DND-41 (cell line): ENCODE results near the gene MEG3.

ENCODE experiments used
- ATAC-seq: fragments of 200-7000 bp; cut with Tn5 transposase; 3 replicates; pipeline ENCODE4 v1.9.1; 2021; ENCODE audit warnings: low read depth; ENCODE audit not compliant: insufficient read depth
- DNase-seq: peaks from one replicate; pipeline ENCODE4 v3.0.0-alpha.2; 2020
- H2AFZ ChIP-seq: 2 replicates; pipeline ENCODE4 v1.6.0; 2012; ENCODE audit warnings: low read depth, low read length
- H3K27ac ChIP-seq: 2 replicates; pipeline ENCODE4 v1.5.1; 2012; ENCODE audit warnings: low read length, inconsistent platforms
- H3K27me3 ChIP-seq: fragments of 200-600 bp; sonication (generic); 2 replicates; pipeline ENCODE4 v1.6.0; 2012; ENCODE audit warnings: low read length, mild to moderate bottlenecking, inconsistent platforms; ENCODE audit not compliant: insufficient read depth, poor library complexity
- H3K36me3 ChIP-seq: 2 replicates; pipeline ENCODE4 v1.5.1; 2012; ENCODE audit warnings: low read length, inconsistent platforms; ENCODE audit not compliant: insufficient read depth
- H3K4me1 ChIP-seq: 2 replicates; pipeline ENCODE4 v1.5.1; 2012; ENCODE audit warnings: mild to moderate bottlenecking, low read length; ENCODE audit not compliant: insufficient read depth
- H3K4me2 ChIP-seq: 2 replicates; pipeline ENCODE4 v1.6.0; 2012; ENCODE audit warnings: mild to moderate bottlenecking, moderate library complexity, low read length, inconsistent platforms; ENCODE audit not compliant: insufficient read depth
- H3K4me3 ChIP-seq, 2 experiments: fragments of 200-600 bp in 1 of 2; shearing (Covaris generic) in 1 of 2; 2 replicates each; pipeline ENCODE4 v1.5.1; 2012 to 2016; ENCODE audit warnings: inconsistent platforms in 2 of 2, low read length in 2 of 2, mild to moderate bottlenecking in 2 of 2, low read depth in 1 of 2, moderate library complexity in 1 of 2
- H3K79me2 ChIP-seq: 2 replicates; pipeline ENCODE4 v1.6.0; 2012; ENCODE audit warnings: low read length, inconsistent platforms; ENCODE audit not compliant: insufficient read depth
- H3K9ac ChIP-seq: 2 replicates; pipeline ENCODE4 v1.6.0; 2012; ENCODE audit warnings: low read depth, mild to moderate bottlenecking, inconsistent platforms, low read length, moderate library complexity
- H3K9me3 ChIP-seq: 2 replicates; pipeline ENCODE4 v1.5.1; 2012; ENCODE audit warnings: low read length, moderate library complexity, mild to moderate bottlenecking, inconsistent platforms; ENCODE audit not compliant: insufficient read depth, severe bottlenecking
- H4K20me1 ChIP-seq: 2 replicates; pipeline ENCODE4 v1.6.0; 2012; ENCODE audit warnings: low read length; ENCODE audit not compliant: insufficient read depth
- EZH2 ChIP-seq: IDR thresholded peaks from 3 replicates; pipeline ENCODE4 v1.6.1; 2012; ENCODE audit warnings: borderline replicate concordance, low read depth, mild to moderate bottlenecking, moderate library complexity, low read length, inconsistent platforms; ENCODE audit not compliant: severe bottlenecking
- TF ChIP-seq, protein P1 (sequence below): IDR thresholded peaks from 2 replicates; pipeline ENCODE4 v1.5.1; 2012; ENCODE audit warnings: borderline replicate concordance, low read length, moderate library complexity, mild to moderate bottlenecking; ENCODE audit not compliant: poor library complexity, severe bottlenecking; ENCODE audit errors: extremely low read depth

Gene MEG3

GRCh38 chr14:100851586-100851916, 25.6 kb downstream of the MEG3 start:
- no peak for DNase-seq
- no peak overlapping the region for H3K4me2 ChIP-seq

GRCh38 chr14:100851946-100852620, 26.2 kb downstream of the MEG3 start:
- TF ChIP-seq, protein P1, sequence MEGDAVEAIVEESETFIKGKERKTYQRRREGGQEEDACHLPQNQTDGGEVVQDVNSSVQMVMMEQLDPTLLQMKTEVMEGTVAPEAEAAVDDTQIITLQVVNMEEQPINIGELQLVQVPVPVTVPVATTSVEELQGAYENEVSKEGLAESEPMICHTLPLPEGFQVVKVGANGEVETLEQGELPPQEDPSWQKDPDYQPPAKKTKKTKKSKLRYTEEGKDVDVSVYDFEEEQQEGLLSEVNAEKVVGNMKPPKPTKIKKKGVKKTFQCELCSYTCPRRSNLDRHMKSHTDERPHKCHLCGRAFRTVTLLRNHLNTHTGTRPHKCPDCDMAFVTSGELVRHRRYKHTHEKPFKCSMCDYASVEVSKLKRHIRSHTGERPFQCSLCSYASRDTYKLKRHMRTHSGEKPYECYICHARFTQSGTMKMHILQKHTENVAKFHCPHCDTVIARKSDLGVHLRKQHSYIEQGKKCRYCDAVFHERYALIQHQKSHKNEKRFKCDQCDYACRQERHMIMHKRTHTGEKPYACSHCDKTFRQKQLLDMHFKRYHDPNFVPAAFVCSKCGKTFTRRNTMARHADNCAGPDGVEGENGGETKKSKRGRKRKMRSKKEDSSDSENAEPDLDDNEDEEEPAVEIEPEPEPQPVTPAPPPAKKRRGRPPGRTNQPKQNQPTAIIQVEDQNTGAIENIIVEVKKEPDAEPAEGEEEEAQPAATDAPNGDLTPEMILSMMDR: no peak
- TF ChIP-seq EZH2: no peak
- Histone ChIP-seq H4K20me1 (no peaks in the 10 kb centered on the region), H3K9ac (no peak overlapping the region), H3K4me3 (no peak overlapping the region), H3K4me2 (no peak overlapping the region), H3K9me3 (no peaks in the 10 kb centered on the region), H3K27me3 (no peaks in the 10 kb centered on the region), H3K79me2 (no peaks in the 10 kb centered on the region), H2AFZ (no peak overlapping the region), H3K4me1 (peaks cover 12% of the 10 kb centered on the region), H3K36me3 (no peaks in the 10 kb centered on the region), H3K27ac (no peak overlapping the region)
- DNase-seq: no peak
- ATAC-seq: no peak

More at GRCh38 chr14:100851586-100851916, 25.6 kb downstream of the MEG3 start:
- Histone ChIP-seq H2AFZ (no peak overlapping the region), H3K9ac (no peak overlapping the region), H3K4me1 (peaks cover 12% of the 10 kb centered on the region), H3K27me3 (no peaks in the 10 kb centered on the region), H3K9me3 (no peaks in the 10 kb centered on the region), H3K27ac (no peak overlapping the region), H4K20me1 (no peaks in the 10 kb centered on the region), H3K4me3 (no peak overlapping the region), H3K79me2 (no peaks in the 10 kb centered on the region), H3K36me3 (no peaks in the 10 kb centered on the region)
- no peak for ATAC-seq
- TF ChIP-seq EZH2: no peak
- TF ChIP-seq, protein P1: no peak

GRCh38 chr14:100854435-100854834, 28.5 kb downstream of the MEG3 start:
- H3K4me2 ChIP-seq: no peak overlapping the region
- no peak overlapping the region for H3K27ac ChIP-seq
- H3K9me3 ChIP-seq: no peaks in the 10 kb centered on the region
- H3K4me1 ChIP-seq: peaks cover 5% of the 10 kb centered on the region
- H4K20me1 ChIP-seq: no peaks in the 10 kb centered on the region
- H3K27me3 ChIP-seq: no peaks in the 10 kb centered on the region
- no peaks in the 10 kb centered on the region for H3K79me2 ChIP-seq
- ATAC-seq: no peak
- H3K36me3 ChIP-seq: no peaks in the 10 kb centered on the region
- TF ChIP-seq, protein P1: no peak
- TF ChIP-seq EZH2: no peak
- no peak for DNase-seq
- H2AFZ ChIP-seq: no peak overlapping the region
- H3K9ac ChIP-seq: no peak overlapping the region
- no peak overlapping the region for H3K4me3 ChIP-seq
